Activated naive CD4-positive, alpha-beta T cell treated with Interleukin-2 at 50 U/mL for 16 hours (primary cell): ENCODE data around the gene PSMB10.

ENCODE experiments used
- DNase-seq: peaks from one replicate; pipeline ENCODE4 v3.0.0-alpha.2; 2020

Gene PSMB10

DNA sequence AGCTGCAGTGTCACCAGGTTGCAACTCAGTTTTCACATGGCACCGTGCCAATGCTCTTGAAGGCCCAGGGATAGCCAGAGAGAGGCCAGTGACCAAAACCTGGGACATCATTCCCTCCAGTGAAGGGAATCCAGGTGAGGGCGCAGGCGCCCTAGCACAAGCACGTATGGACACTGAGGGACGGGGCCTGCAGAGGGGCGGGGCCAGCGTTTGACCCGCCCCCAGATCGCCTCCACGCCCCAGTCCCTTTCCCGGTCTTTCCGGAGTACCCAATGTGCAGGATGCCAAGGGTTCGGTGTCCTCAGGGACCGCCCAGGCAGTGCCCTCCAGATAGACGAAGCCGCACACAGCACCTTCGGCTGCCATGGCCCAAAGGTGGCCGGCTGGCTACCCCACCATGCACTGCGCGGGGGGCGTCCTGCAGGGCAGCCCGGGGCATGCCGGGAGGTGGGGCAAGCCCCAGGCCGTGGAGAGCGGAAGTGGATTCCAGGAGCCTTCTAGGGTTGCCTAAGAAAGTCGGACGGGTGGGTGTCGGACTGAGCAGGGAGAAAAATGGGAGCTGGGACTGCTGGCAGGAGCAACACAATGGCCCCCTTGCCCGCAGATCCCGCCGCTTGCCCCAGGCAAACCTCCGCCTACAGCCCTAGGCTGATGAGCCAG is 27.1 kb upstream of the PSMB10 start:
- no peak for DNase-seq

DNA sequence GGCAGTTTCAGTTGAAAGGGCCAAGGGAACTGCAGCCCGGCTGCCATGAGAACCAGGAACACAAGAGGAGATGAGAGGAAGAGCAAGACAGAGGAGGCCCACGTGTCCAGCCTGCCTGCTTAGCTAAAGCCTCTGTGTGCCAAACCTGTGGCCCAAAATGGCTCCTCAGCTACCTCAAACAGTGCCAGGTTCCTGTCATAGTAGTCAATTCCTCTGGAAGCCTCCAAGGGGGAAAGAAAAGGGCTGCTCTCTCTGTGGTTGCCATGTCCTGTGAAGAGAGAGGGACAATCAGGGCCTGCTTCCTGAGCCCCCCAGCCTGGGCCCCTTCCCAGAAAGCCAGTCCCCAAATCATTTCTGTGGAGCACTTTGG is 26.6 kb upstream of the PSMB10 start:
- DNase-seq = no peak

DNA sequence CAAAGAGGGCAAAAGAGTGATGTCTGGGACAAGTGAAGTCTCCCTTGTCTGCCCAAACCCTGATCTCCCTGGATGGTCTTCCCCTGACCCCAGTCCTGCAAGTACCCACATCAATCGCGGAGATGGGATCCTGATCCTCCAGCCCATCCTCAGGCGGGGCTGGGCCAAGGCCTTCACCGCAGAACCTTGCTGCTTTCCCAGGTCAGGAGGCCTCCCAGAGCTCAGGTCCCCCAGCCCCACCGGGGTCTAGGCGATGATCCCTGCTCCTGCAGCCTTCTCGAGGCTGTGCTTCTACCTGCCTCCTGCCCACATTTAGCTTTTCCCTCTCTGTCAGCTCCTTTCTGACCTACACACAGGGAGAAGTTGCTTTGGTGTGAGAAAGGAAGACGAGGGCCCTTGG is 25.5 kb upstream of the PSMB10 start:
- no peak for DNase-seq

DNA sequence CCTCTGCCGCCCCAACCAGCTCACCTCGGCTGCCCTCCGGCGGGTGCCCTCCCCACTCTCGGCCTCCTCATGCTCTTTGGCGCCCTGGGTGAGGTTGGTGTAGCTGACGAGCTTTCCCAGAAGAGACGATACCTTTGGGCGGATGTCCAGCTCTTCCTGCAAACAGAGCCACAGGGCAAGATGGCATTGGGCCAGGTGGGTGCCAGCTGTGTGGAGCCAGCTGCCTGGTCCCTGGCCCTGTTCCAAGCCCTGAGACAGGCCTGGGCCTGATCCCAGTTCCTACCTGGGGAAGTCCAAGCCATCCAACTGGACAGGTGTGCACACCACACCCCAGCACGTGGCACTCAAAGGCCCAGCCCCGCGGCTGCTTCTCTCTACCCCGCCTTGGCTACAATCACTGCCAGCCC is 24.9 kb upstream of the PSMB10 start:
- no peak for DNase-seq

DNA sequence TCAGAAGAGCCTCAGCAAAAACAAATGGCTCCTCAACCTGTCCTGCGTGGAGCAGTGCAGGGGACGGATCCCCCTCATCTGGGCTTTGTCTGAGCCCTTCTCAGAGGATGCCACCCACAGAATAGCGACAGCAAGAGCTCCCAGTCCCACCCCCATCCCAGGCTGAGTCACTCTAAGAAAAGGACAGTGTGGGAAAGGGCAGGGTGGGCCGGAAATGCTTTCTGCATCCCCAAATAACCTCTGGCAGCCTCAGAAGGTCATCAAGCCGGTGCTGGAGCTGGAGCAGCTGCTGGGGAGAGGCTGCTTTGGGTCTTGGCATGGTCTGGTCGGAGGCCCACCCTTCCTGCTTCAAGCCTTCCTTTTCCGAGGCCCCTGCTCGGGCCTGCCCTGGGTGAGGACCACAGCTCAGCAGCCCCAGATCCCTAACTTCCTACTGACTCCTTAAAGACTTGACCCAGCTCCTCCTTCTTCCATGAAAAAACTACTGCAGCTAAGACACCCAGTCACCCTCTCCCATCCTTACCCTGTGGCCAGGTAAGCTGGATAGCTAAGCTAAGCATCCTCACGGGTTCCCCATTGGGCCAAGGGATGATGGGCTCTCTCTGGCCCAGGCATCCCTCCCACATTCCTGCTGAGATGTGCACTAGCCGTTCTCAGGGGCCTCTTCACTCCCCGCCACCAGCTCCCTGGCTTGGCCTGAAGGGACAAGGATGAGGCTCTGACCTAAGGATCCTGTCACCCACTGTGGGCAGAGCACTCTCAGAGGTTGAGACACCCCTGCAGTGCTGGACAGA is 23.1 kb upstream of the PSMB10 start:
- DNase-seq = no peak

DNA sequence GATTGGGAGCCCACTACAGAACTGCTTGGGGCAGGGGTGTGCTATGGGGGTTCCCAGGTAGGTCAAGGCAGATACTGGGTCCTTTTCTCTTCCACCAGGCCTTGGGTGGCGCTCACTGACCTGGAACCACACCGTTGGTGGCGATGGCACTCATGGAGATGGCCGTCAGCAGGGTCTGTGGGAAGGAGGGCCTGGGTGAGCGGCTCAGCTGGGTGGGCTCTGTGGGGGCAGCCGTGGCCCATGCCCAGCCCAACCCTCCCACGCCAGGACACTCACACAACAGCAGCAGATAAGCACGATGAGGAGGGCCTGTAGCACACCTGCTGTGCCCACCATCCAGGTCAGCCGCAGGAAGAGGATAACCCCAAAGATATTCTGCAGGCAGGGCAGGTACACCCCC is 21.0 kb upstream of the PSMB10 start:
- DNase-seq = no peak

DNA sequence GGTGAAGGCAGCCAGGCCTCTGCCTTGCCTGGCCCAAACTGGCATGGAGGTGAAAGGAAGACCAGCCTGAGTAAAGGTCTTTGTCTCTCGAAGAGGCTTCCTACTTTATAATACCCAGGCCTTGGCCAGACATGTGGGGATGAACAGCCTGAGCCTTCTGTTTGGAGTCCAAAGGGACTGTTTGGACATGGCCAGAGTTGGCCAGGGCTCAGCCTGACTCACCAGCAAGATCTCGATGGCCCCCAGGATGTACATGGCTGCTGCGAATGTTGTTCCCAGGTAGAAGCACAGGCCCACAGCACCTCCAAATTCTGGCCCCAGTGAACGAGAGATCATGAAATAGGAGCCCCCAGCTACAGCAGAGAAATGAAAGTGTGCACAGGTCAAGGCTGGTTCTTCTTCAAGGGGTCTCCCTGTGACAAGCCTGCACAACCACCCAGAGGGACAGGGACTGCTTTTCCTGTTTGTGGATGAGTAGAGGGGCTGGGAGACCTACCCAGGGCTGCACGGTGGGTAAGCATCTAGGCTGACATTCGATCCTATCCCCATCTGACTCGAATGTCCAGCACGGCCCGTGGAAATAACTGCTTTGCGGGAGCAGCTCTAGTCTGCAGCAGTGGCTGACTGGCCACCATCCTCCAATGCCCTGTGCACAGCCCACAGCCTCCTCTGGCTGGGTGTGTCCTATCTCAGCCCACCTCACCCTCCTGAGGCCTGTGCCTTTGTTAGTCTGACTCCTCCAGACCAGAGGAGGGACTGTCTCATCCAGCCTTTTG is 18.0 kb upstream of the PSMB10 start:
- DNase-seq = no peak

DNA sequence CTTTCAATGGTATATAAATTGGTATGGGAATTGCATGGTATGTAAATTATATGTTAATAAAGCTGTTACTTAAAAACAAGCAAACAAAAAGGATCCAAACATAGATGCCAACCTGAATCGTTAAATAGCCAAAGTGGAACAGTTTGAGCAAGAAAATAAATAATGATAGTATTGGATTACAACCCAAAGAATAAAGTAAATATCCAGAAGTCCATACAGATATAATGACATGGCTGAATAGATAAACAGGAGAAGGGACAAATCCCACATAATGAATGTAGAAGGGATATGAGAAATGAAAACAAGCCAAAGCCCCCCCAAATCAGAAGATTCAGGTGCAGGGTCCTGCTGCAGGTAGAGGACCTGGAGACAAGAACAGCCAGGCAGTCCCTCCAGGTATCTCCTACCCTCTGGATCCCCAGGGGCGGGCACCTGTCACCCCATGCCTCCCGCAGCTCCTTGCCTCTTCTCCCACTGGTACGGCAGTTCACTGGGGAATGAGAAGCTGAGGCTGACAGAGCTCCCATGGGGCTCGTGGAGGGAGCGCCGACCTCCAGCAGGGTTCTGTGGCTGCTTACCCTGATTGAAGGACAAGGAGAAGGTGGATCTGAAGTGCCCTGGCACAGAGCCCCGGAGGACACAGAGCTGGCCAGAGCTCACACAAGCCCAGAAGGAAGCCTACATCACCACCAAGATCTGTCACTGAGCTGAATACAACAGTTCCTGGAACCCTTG is 17.2 kb upstream of the PSMB10 start:
- DNase-seq = no peak

DNA sequence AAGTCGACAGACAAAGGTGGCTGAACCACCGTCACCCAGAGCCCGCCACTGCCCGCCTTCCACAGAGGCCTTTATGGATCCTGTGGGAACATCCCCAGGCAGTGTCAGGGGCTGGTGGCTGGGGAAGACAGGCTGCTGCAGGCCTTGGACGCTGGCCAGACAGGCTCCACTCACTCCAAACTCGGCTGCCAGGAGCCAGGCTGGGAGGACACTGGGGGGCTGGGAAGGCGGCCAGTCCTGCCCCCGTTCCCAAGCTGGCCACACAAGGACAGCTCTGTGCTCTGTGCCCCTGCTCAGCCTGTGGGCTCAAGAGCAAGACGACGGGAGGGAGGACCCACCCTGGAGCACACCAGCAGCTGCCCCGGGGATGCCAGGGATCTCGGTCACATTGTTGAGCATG is 14.8 kb upstream of the PSMB10 start:
- no peak for DNase-seq

DNA sequence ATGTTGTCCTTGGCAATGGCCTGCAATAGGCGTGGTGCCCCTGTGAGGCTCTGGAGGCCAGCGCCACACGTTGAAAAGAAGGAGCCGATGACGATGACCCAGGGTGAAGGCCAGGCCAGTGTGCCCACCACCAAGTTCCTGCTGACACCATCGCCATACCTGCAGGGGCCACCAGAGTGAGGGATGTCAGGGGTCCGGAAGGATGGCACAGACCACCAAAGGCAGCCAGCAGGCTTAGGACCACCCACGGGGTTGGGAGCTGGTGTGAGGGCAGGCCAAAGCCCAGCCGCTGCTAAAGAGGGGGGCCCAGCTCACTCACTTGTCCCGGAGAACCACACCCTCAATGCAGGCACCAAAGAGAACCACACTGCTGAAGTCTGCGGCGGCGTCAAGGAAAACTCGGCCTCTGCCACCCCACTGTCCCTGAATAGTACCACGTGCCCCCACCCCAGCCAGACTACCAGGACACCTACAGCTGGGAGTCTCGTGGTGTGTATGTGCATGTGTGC is 13.7 kb upstream of the PSMB10 start:
- no peak for DNase-seq

DNA sequence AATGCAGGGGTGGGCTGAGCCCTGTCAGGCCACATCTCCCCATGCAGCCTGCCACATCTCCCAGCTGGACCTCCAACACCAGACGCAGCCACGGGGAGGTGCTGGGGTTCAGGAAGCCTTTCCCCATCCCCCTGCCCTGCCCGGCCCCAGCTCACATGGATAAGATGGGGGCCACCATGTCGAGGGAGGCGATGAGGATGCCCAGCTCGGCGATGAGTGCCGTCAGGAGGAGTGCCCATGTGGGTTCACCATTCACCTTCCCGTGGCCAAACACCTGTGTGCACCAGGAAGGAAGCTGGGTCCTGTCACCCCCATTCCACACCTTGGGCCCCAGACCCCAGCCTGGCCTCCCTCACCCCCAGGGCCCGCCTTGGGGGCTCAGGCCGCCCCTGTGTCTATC is 13.0 kb upstream of the PSMB10 start:
- no peak for DNase-seq

DNA sequence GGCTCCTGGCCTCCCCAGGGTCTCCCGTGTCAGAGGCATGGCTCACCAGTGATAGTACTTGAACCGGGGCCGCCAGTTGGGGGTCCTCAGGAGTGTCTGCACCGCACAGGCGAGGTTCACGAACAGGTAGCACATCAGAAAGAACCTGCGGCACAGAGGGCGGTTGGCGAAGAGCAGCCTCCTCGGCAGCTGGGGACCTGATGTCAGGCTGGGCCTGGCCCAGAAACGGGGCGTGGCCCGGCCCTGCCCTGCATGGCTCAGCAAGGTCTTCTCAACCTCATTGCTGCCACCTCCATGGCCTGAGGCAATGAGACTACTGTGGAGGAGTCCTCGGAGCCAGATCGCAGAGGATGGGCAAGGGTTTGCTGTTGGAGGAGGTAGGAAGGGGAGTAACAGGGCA is 11.4 kb upstream of the PSMB10 start:
- DNase-seq = no peak

DNA sequence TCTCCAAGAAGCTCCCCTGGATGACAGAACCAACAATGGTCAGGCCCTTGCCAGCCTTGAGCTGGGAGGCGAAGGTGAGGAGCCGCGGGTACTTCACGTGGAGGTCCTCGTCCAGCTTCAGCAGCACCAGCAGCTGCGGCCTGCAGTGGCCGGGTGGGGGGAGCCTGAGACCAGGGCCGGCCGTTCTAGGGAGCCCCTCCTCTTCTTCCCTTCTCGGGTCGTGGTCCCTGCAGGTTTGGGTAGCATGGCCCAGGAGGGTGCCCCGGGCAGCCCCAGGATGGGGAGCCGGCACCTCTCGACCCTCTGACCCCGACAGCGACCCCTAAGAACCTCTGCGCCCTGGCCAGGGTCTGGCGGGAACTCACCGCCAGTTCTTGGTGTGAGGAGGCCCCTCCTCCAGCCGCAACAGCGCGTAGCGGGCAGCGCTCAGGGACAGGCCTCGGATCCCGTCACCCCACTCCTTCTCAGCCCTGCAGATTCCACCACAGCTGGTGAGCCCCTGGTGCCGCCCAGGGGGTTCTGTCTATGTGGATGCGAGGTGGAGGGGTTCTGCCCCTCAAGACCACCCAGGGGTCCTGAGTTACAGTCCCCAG is 10.4 kb upstream of the PSMB10 start:
- no peak for DNase-seq

DNA sequence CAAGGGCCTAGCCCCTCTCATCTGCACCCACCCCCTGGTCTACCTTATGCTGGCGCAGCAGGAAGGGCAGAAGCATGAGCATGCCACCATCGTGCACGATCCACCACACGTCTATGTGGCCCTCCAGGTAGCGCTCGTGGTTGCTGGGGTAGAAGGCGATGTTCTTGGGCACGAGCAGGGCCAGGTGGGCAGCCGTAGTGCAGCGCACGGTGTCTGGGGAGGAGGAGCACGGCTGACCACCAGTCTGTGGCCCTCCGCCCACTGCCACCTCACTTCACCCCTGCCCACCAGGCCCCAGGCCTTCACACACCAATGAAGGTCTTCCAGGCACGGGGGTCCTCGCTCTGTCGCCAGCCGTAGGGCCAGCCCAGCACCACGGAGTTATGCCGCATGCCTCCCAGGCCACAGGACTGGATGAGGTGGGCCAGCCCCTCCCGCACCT is 9.5 kb upstream of the PSMB10 start:
- DNase-seq = no peak

DNA sequence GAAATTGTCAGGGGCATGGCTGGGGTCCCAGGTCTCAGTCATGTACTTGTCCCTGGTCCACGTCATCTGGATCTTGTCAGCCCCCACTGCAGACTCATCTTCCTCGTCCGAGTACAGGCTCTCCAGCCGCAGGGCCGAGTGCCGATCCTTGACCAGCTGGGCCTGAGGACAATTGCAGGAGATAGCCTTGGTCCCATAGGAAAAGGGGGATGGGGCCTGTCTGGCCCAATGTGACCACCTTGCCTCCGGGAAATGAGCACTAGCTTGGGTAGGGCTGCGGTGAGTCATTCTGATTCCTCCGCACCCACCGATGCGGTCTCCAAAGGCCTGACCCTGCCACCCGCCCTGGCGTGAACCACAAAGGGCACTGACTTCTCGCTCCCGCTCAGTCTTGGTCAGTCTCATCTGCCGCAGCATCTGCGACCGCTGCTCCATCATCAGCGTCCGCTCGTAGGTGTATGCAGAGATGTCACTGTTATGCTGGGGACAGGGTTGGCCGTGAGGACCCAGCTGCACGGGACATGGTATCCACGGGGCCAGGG is 8.8 kb upstream of the PSMB10 start:
- DNase-seq = no peak

DNA sequence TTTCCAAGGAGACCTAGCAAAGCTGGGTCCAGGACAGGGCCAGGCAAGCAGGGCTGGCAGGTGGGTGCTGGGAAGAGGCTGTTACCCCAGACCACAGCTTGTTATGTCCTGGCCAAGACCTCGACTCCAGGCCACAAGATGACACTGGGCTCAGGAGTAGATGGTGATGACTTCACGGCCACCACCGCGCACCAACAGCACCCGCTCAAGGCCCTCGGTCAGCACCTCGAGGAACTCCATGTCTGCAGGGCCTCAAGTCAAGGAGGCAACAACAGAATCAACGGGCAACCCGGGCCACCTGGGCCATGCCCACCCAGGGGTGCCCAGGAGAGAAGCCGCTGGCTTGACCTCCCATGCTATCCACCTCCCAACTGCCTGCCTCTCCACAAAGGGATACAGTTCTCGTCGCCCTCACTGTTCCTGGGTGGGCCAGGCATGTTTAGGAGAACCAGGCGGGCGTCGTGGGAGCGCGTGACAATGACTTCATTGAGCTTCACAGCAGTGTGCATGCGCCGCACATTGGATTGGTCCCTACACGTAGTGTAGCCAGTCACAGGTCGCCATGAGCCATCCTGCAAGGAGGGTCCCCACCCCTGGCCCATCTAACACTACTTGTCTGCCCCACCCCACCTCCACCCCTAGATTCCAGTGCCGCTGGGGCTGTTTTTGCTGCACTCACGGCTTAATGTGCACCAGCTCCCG is 8.2 kb upstream of the PSMB10 start:
- DNase-seq = no peak

DNA sequence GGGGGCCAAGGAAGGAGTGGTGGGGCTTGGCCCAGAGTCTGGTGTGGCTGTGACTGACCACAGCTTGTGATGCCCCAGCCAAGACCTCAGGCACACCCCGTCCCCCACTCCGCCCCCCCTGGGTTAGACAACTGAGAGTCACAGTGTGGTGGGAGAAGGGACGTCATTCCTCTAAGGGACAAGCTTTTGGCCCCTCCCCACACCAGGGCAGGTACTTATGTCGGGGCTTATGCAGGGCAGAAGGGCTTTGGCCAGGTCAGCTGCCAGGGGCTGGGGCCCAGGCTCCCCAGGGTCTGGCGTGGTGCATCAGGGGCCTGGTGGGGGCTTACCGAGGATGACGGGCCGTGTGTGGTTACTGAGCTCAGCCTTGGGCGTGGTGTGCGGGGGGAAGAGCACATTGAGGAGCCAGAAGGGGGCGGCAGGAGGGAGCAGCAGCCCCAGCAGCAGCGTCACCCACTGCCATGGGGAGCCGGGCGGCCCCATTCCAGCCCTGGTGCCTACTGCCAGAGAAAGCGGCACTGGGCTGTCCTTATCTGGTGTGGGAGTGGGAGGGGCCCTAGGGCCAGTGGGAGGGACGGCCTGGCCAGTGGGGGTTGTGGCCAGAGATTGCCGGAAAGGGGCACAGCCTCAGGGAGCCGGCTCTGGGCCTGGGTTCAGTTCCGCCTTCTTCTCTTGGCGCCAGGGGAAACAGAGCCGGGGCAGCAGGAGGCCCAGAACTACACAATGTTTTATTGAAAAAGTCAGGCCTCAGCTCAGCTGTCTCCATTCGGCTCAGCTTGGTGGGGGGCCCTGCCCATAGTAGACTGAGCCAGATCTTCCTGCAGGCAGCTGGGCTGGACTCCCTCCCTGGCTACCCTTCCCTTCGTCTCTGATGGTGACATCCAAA is 7.2 kb upstream of the PSMB10 start, which contains the start of gene LCAT:
Gene LCAT (minus strand): TSS at position 502 of the 886 bp plus-strand sequence. CDS start 19 bp downstream, at position 483.
- DNase-seq = no peak

DNA sequence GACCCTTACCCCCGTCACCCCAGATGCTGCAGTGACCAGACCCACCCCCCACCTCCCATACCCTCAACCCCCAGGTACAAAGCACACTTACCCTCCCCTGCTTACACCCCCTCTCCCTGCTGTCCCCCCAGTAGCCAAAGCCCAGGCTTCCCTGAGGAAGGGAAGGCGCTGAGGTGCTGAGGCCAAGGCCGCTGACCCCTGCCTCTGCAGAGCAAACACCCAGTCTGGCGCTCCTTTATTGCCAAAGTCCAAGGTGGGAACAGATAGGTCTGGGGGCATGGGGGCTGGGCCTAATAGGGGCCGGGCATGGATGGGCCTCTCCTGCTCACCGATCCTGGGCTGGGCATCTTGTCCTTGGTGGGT is 6.6 kb upstream of the PSMB10 start:
- DNase-seq = no peak

DNA sequence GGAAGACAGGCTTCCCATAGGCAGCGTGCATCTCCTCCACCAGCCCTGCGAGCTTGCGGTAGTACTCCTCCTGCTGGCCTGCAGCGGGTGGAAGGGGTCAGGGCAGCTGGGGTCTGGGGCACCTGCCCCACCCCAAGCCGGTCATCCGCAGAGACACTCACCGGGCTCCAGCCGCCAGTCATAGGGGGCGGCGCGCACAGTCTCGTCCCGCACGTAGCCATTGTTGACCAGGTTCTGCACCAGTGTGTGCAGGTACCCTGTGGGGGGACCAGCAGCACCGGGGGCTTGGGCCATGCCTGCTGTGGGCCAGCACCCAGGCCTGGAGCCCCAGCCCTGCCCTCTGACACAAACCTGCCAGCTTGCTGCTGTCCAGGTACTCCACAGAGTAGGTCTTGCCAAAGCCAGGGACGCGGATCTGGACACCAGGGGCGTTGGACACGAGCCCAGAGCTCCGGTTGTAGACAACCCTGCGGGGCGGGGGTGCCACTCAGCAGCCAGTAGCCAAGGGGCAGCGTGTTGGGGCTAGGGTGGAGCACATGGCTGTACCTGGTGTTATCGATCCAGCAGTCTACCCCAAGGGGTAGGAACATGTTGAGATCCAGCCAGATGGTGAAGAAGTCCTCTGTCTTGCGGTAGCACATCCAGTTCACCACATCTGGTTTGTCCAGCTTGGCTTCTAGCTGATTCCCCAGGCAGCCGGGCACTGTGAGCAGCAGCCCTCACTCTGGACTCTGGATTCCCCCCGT is 6.0 kb upstream of the PSMB10 start:
- DNase-seq = no peak

DNA sequence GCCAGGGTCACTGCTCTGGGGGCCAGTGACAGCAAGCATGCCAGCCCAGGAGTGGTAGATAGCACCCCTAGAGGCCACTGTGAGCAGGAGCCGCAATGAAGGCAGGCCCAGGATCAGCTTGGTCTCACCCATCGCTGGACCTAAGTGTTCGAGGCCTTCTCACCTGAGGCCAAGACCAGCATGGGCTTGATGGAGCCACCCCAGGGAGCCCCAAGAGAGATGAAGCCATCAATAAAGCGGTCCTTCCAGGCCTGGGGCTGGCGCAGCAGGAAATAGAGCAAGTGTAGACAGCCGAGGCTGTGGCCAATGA is 5.5 kb upstream of the PSMB10 start:
- peak; percentile 37 for DNase-seq
